HPDE6-E6E7 (cell line): ENCODE measurements around the gene CHRNG.
"Not testable (repeated sequence)": the region's sequence is repeated elsewhere in the genome, so short reads cannot be mapped to it uniquely, and the experiment has no call there.

Experiments used
- DNase-seq: peaks from one replicate; pipeline ENCODE4 v3.0.0; 2011; ENCODE audit warnings: missing footprints; ENCODE audit errors: extremely low spot score

CHRNG gene

DNA sequence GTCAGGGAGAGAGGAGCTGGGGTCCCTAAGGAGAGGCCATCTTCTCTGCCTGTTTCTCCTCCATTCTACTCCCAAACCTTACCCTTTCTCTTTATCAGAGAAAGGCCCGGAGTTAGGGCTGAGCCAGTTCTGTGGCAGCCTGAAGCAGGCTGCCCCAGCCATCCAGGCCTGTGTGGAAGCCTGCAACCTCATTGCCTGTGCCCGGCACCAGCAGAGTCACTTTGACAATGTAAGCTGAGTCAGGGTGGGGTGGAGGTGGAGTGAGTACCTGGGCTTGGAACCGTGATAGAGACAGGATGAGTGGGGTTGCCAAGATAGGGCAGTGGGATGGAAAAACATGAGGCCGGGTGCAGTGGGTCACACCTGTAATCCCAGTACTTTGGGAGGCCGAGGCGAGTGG, 5.2 kb downstream of the CHRNG start:
- no peak for DNase-seq

GRCh38 chr2:232545511-232546375, 6.3 kb downstream of the CHRNG start:
- DNase-seq = no peak

DNA sequence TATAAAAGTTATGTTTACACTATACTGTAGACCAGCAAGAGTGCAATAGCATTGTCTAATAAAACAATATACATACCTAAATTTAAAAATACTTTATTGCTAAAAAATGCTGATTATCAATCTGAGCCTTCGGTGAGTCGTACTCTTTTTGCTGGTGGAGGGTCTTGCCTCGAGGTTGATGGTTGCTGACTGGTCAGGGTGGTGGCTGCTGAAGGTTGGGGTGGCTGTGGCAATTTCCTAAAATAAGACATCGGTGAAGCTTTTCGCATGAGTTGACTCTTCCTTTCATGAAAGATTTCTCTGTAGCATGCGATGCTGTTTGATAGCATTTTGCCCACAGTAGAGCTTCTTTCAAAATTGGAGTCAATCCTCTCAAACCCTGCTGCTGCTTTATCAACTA, 8.5 kb downstream of the CHRNG start:
- no peak for DNase-seq

DNA sequence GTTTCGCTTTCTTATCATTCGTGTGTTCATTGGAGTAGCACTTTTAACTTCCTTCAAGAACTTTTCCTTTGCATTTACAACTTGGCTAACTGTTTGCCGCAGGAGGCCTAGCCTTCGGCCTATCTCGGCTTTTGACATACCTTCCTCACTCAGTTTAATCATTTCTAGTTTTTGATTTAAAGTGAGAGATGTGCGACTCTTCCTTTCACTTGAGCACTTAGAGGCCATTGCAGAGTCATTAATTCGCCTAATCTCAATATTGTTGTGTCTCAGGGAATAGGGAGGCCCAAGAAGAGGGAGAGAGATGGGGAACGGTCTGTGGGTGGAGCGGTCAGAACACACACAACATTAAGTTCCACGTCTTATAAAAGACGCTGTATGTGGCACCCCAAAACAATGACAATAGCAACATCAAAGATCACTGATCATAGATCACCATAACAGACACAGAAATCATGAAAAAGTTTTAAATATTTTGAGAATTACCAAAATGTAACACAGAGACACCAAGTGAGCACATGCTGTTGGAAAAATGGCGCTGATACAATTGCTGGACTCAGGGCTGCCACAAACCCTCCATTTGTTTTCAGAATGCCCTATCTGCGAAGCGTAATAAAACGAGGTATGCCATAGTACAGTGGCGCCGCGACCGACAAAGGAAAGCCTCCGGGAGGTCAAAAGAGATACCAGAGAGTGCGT, 10.3 kb downstream of the CHRNG start:
- no peak for DNase-seq

- DNase-seq = peak; percentile 98
Measured at GRCh38 chr2:232550354-232551249, 11.1 kb downstream of the CHRNG start, which contains the start of the genes EIF4E2 and TIGD1. EIF4E2 (plus strand) TSS chr2:232550689; CDS start chr2:232550725, 36 bp downstream. TIGD1 (minus strand) TSS chr2:232550557; CDS start chr2:232549882, 675 bp downstream.

DNA sequence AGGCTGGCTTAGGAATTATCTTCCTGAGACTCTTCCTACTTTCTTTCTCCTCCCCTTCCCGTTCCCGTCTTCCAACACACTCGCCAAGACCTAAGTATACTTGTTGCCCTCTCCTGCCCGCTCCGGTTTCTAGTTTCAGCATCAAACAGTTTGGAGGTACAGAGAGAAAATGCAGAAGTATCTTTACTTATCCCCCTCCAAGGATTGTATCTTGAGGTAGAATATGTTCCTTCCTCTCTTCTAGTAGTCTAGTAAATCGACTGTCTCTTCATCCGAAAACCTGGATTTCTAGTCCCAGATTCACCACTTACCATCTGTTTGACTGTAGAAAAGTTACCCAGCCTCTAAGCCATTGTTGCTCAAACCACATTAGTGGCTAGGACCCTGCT, 11.8 kb downstream of the CHRNG start:
- DNase-seq = no peak

DNA sequence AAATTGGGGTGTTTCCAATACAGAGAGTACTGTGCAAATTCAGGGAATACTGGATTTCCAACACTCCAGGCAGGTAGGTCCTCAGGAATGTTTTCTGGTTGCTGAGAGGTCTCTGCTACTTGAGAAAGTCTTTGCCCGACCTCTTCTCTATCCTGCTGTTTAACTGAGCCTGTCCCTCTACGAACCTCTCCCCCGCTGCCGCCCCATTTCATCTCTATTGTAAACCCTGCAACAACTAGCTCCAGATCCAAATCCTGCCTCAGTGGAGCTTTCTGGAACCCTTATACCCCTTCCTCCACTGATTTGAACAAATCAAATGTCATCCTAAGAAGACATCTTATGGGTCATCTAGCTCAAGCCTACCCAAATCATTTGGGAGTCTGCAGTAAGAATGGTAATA, 12.3 kb downstream of the CHRNG start:
- DNase-seq = no peak

- DNase-seq = no peak
Measured at GRCh38 chr2:232556426-232556825, 16.9 kb downstream of the CHRNG start.

- no peak for DNase-seq
Measured at GRCh38 chr2:232562515-232563151, 23.1 kb downstream of the CHRNG start.

DNA sequence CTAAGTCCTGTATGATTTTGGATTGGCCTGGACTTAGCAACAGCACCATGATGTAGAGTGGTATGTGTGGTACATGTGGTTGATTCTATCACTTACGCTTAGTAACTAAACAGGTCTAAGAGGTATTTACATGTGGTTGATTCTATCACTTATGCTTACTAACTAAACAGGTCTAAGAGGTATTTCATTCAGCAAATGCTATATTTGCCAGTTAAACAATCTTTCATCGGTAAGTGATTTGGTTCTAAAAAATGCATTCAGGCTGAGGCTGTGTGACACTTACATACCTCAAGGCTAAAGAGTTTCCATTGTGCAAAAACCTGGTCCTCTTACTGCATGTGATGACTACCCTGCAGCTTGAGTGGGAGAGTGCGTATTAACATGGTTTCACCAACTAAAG, 24.1 kb downstream of the CHRNG start:
- DNase-seq = no peak

GRCh38 chr2:232567721-232568120, 28.2 kb downstream of the CHRNG start:
- no peak for DNase-seq

- no peak for DNase-seq
Measured at GRCh38 chr2:232568161-232568560, 28.7 kb downstream of the CHRNG start.

- no peak for DNase-seq
Measured at GRCh38 chr2:232569541-232569940, 30.0 kb downstream of the CHRNG start.

DNA sequence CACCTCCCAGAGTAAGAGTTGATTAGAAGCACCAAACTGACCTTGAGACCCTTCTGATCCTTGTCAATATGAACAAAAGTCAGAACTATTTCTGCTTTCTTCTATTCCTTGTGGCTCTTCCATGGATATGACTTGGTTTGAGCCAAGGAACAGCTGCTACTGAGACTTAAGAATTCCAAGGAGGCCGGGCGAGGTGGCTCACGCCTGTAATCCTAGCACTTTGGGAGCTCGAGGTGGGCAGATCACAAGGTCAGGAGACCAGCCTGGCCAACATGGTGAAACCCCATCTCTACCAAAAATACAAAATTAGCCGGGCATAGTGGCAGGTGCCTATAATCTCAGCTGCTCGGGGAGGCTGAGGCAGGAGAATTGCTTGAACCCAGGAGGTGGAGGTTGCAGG, 31.0 kb downstream of the CHRNG start:
- DNase-seq = not testable (repeated sequence)

GRCh38 chr2:232571026-232571474, 31.6 kb downstream of the CHRNG start:
- no peak for DNase-seq

DNA sequence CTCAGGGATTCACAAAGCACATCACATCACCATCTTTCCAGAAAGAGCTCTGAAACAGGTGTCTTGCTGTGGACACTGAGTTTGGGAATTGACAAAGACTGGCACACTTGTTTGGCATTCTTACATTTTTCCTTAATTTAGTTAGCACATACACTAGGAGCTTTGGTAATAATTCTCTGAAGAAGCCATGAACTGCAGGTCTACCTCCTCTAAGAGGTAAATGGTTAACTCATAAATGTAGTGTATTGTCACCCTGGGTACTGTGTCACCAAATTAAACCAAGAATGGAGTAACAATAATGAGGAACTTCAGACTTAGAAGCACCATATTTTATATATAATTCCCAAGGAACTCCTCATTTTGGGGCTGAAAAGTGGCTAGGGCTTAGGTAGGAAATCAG, 33.5 kb downstream of the CHRNG start:
- DNase-seq = no peak

GRCh38 chr2:232573771-232574435, 34.4 kb downstream of the CHRNG start:
- no peak for DNase-seq

GRCh38 chr2:232574674-232575403, 35.3 kb downstream of the CHRNG start:
- DNase-seq = peak; percentile 61

DNA sequence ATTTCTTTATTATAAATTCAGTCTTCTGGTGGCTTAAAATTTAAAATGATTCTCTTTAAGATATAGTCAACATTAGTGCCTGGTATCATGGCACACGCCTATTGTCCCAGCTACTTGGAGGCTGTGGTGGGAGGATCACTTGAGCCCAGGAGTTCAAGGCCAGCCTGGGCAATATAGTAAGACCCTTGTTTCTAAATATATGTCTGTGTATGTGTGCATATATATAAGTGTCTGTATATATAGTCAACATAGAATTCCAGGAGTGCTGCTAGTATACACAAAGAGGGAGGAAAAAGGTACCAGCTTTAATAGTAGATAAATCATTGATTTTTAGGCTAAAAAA, 35.9 kb downstream of the CHRNG start:
- DNase-seq = no peak

DNA sequence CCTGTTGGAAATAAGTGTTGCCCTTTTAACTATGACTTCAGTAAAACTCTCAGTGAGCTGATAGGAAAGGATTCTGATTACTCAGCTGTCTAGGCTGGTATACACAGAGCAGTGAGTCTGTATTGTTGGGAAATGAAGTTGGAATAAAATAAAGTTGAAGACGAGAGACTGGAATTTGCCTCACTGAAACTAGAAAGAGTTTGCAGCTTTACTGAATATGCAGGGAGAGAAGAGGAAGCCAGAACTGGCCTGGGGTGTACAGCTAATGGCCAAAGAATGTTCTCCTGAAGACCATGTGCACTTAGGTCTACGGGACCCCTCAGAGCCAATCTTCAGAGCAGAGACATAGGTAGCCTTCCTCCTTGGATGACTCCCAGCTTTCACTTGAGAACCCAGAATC, 37.5 kb downstream of the CHRNG start:
- no peak for DNase-seq
